CD4-positive, alpha-beta T cell treated with Interleukin-6 at 100 ng/mL for 8 hours (primary cell): ENCODE results near the gene MRPL46.
"Not testable (repeated sequence)": the region's sequence is repeated elsewhere in the genome, so short reads cannot be mapped to it uniquely, and the experiment has no call there.

Experiments
- DNase-seq: peaks from one replicate; pipeline ENCODE4 v3.0.0-alpha.2; 2020; ENCODE audit warnings: mixed read lengths, low spot score

Gene MRPL46

GRCh38 chr15:88441076-88441730 lies 26.0 kb downstream of the MRPL46 start:
- DNase-seq: no peak

- DNase-seq: no peak
These were observed 27.2 kb downstream of the MRPL46 start for GRCh38 chr15:88440021-88440420.

GRCh38 chr15:88438181-88438580 lies 29.0 kb downstream of the MRPL46 start:
- DNase-seq: no peak

- not testable (repeated sequence) for DNase-seq
These were observed 33.1 kb downstream of the MRPL46 start for GRCh38 chr15:88434106-88434505.

GRCh38 chr15:88433046-88433685 lies 34.0 kb downstream of the MRPL46 start:
- DNase-seq: no peak

- no peak for DNase-seq
These were observed 35.7 kb downstream of the MRPL46 start for GRCh38 chr15:88431441-88431840.

- no peak for DNase-seq
These were observed 37.1 kb downstream of the MRPL46 start for GRCh38 chr15:88430051-88430450.

- no peak for DNase-seq
These were observed 38.2 kb downstream of the MRPL46 start for GRCh38 chr15:88428805-88429605.

GRCh38 chr15:88428053-88428452 lies 39.1 kb downstream of the MRPL46 start:
- no peak for DNase-seq

GRCh38 chr15:88426304-88426703 lies 40.9 kb downstream of the MRPL46 start:
- DNase-seq: no peak

GRCh38 chr15:88423331-88423730 lies 43.9 kb downstream of the MRPL46 start:
- DNase-seq: no peak

- DNase-seq: no peak
These were observed 47.4 kb downstream of the MRPL46 start for GRCh38 chr15:88419830-88420229.
